Muscle layer of duodenum (tissue), 2 donors: ENCODE results near the gene NEGR1.

Experiments used
- H3K27ac ChIP-seq: one replicate; pipeline ENCODE4 v1.7.0; 2013; ENCODE audit warnings: mild to moderate bottlenecking, low read length
- H3K27me3 ChIP-seq: one replicate; pipeline ENCODE4 v1.7.0; 2013; ENCODE audit warnings: low read depth, mild to moderate bottlenecking, control low read depth, low read length
- H3K36me3 ChIP-seq, 2 donors: one replicate each; pipeline ENCODE4 v1.7.0; 2013; ENCODE audit warnings: low read length in 2 of 2, control low read depth in 1 of 2, mild to moderate bottlenecking in 1 of 2; ENCODE audit not compliant: insufficient read depth in 2 of 2, control insufficient read depth in 1 of 2
- H3K4me1 ChIP-seq, 2 donors: one replicate each; pipeline ENCODE4 v1.7.0; 2013; ENCODE audit warnings: low read length in 2 of 2, mild to moderate bottlenecking in 2 of 2, control low read depth in 1 of 2, moderate library complexity in 1 of 2; ENCODE audit not compliant: insufficient read depth in 2 of 2, control insufficient read depth in 1 of 2
- H3K4me3 ChIP-seq, 2 donors: one replicate each; pipeline ENCODE4 v1.7.0; 2013; ENCODE audit warnings: low read length in 2 of 2, low read depth in 1 of 2, mild to moderate bottlenecking in 1 of 2
- H3K9me3 ChIP-seq, 2 donors: one replicate each; pipeline ENCODE4 v1.7.0; 2013; ENCODE audit warnings: low read length in 2 of 2, control low read depth in 1 of 2, mild to moderate bottlenecking in 1 of 2; ENCODE audit not compliant: control insufficient read depth in 1 of 2
- donor health status: healthy.

NEGR1 gene

GRCh38 chr1:71593523-71593922 is 688.8 kb downstream of the NEGR1 start:
- Histone ChIP-seq H3K27me3 (no peaks in the 10 kb centered on the region), H3K4me3 (no peak overlapping the region), H3K4me1 (no peaks in the 10 kb centered on the region), H3K36me3 (no peaks in the 10 kb centered on the region), H3K9me3 (no peaks in the 10 kb centered on the region), H3K27ac (no peak overlapping the region)

GRCh38 chr1:71592646-71593274 is 689.6 kb downstream of the NEGR1 start:
- Histone ChIP-seq H3K36me3 (no peaks in the 10 kb centered on the region), H3K4me3 (no peak overlapping the region), H3K4me1 (no peaks in the 10 kb centered on the region), H3K27ac (no peak overlapping the region), H3K9me3 (no peaks in the 10 kb centered on the region), H3K27me3 (no peaks in the 10 kb centered on the region)

GRCh38 chr1:71589005-71589404 is 693.3 kb downstream of the NEGR1 start:
- no peak overlapping the region for H3K27ac ChIP-seq
- H3K9me3 ChIP-seq: no peaks in the 10 kb centered on the region
- no peaks in the 10 kb centered on the region for H3K4me1 ChIP-seq
- no peak overlapping the region for H3K4me3 ChIP-seq
- no peaks in the 10 kb centered on the region for H3K36me3 ChIP-seq
- H3K27me3 ChIP-seq: no peaks in the 10 kb centered on the region

GRCh38 chr1:71587961-71588360 is 694.4 kb downstream of the NEGR1 start:
- Histone ChIP-seq H3K36me3 (no peaks in the 10 kb centered on the region), H3K4me3 (no peak overlapping the region), H3K9me3 (no peaks in the 10 kb centered on the region), H3K27ac (no peak overlapping the region), H3K27me3 (no peaks in the 10 kb centered on the region), H3K4me1 (no peaks in the 10 kb centered on the region)

GRCh38 chr1:71586030-71586429 is 696.3 kb downstream of the NEGR1 start:
- Histone ChIP-seq H3K27ac (no peak overlapping the region), H3K4me3 (no peak overlapping the region), H3K9me3 (no peaks in the 10 kb centered on the region), H3K27me3 (no peaks in the 10 kb centered on the region), H3K36me3 (no peaks in the 10 kb centered on the region), H3K4me1 (no peaks in the 10 kb centered on the region)

- no peaks in the 10 kb centered on the region for H3K4me1 ChIP-seq
- H3K27ac ChIP-seq: no peak overlapping the region
- H3K9me3 ChIP-seq: no peaks in the 10 kb centered on the region
- no peaks in the 10 kb centered on the region for H3K27me3 ChIP-seq
- no peaks in the 10 kb centered on the region for H3K36me3 ChIP-seq
- H3K4me3 ChIP-seq: no peak overlapping the region
Measured at GRCh38 chr1:71583756-71584155, 698.6 kb downstream of the NEGR1 start.

GRCh38 chr1:71582673-71583072 is 699.7 kb downstream of the NEGR1 start:
- Histone ChIP-seq H3K9me3 (peaks cover 0 to 2% of the 10 kb centered on the region in 2 donors), H3K4me1 (no peaks in the 10 kb centered on the region), H3K36me3 (no peaks in the 10 kb centered on the region), H3K4me3 (no peak overlapping the region), H3K27me3 (no peaks in the 10 kb centered on the region), H3K27ac (no peak overlapping the region)

GRCh38 chr1:71577451-71578131 is 704.7 kb downstream of the NEGR1 start:
- Histone ChIP-seq H3K4me3 (no peak overlapping the region), H3K27ac (no peak overlapping the region), H3K36me3 (no peaks in the 10 kb centered on the region), H3K27me3 (no peaks in the 10 kb centered on the region), H3K9me3 (peaks cover 0 to 2% of the 10 kb centered on the region in 2 donors), H3K4me1 (no peaks in the 10 kb centered on the region)

GRCh38 chr1:71572038-71572437 is 710.3 kb downstream of the NEGR1 start:
- Histone ChIP-seq H3K4me1 (no peaks in the 10 kb centered on the region), H3K4me3 (no peak overlapping the region), H3K36me3 (no peaks in the 10 kb centered on the region)

GRCh38 chr1:71566413-71566812 is 715.9 kb downstream of the NEGR1 start:
- Histone ChIP-seq H3K27ac (no peak overlapping the region), H3K27me3 (no peaks in the 10 kb centered on the region), H3K4me1 (peaks cover 0 to 9% of the 10 kb centered on the region in 2 donors), H3K36me3 (no peaks in the 10 kb centered on the region), H3K9me3 (no peaks in the 10 kb centered on the region), H3K4me3 (no peak overlapping the region)

More at GRCh38 chr1:71572038-71572437, 710.3 kb downstream of the NEGR1 start:
- H3K9me3 ChIP-seq: no peaks in the 10 kb centered on the region
- H3K27me3 ChIP-seq: no peaks in the 10 kb centered on the region
- H3K27ac ChIP-seq: no peak overlapping the region

GRCh38 chr1:71565831-71566230 is 716.5 kb downstream of the NEGR1 start:
- Histone ChIP-seq H3K4me1 (peaks cover 0 to 12% of the 10 kb centered on the region in 2 donors), H3K4me3 (no peak overlapping the region), H3K27ac (no peak overlapping the region), H3K9me3 (no peaks in the 10 kb centered on the region), H3K36me3 (no peaks in the 10 kb centered on the region), H3K27me3 (no peaks in the 10 kb centered on the region)

GRCh38 chr1:71565262-71565661 is 717.1 kb downstream of the NEGR1 start:
- peaks cover 0 to 12% of the 10 kb centered on the region in 2 donors for H3K4me1 ChIP-seq
- H3K27me3 ChIP-seq: no peaks in the 10 kb centered on the region
- H3K4me3 ChIP-seq: no peak overlapping the region
- no peaks in the 10 kb centered on the region for H3K36me3 ChIP-seq
- no peak overlapping the region for H3K27ac ChIP-seq
- H3K9me3 ChIP-seq: no peaks in the 10 kb centered on the region
